Measurements from ENCODE around the gene NIN.

GRCh38 chr14:50740856-50741255 is 90.1 kb downstream of the NIN start:
- TF ChIP-seq CTCF (IDR thresholded peaks at IDR 0.05 in 8 of 11, conservative IDR thresholded peaks at IDR 0.05 in 3 of 11), result no peak
- no peak for TF ChIP-seq POLR2A (IDR thresholded peaks at IDR 0.05)
